K562 (cell line): ENCODE results near the gene DHRS13. TPM values are rescaled to one million over a fixed set of nuclear protein-coding genes. Genes with fewer than 3 reads are reported as not detected.

Experiments
- ARID3B ChIP-seq: fragments of 250-450 bp; sonication (Bioruptor Pico); IDR thresholded peaks from 2 replicates; pipeline ENCODE4 v1.4.0; 2020; ENCODE audit warnings: borderline replicate concordance
- BMI1 ChIP-seq: fragments of 150-350 bp; IDR thresholded peaks from 2 replicates; pipeline ENCODE4 v1.6.1; 2014; ENCODE audit warnings: low read length
- CEBPB ChIP-seq: fragments of 450-650 bp; IDR thresholded peaks from 2 replicates; pipeline ENCODE4 v1.6.1; 2016; ENCODE audit warnings: missing genetic modification characterization, missing compliant biosample characterization
- CHD2 ChIP-seq: IDR thresholded peaks from 2 replicates; pipeline ENCODE4 v1.6.1; 2011; ENCODE audit warnings: low read depth, low read length
- CREM ChIP-seq: IDR thresholded peaks from 2 replicates; pipeline ENCODE4 v1.6.1; 2014; ENCODE audit warnings: antibody characterized with exemption, low read depth
- DLX4 ChIP-seq: fragments of 250-450 bp; sonication (Bioruptor Pico); IDR thresholded peaks from 2 replicates; pipeline ENCODE4 v1.6.1; 2021; ENCODE audit warnings: mild to moderate bottlenecking
- ETV5 ChIP-seq: sonication (generic); formaldehyde crosslinking; IDR thresholded peaks from 2 replicates; pipeline ENCODE4 v1.4.0; 2020; ENCODE audit warnings: low read depth, mild to moderate bottlenecking, missing genetic modification reagents
- FOSL1 ChIP-seq: fragments of 200-800 bp; sonication (Bioruptor generic); conservative IDR thresholded peaks from 2 replicates; pipeline ENCODE4 v1.6.1; 2016; ENCODE audit warnings: missing genetic modification characterization, missing compliant biosample characterization
- GATAD2B ChIP-seq: fragments of 450-650 bp; IDR thresholded peaks from 2 replicates; pipeline ENCODE4 v1.6.1; 2017; ENCODE audit warnings: mild to moderate bottlenecking, borderline replicate concordance
- HLTF ChIP-seq: fragments of 450-650 bp; IDR thresholded peaks from 2 replicates; pipeline ENCODE4 v1.6.1; 2016
- HMG20B ChIP-seq: fragments of 250-450 bp; sonication (Bioruptor Pico); IDR thresholded peaks from 2 replicates; pipeline ENCODE4 v1.5.0; 2021; ENCODE audit warnings: mild to moderate bottlenecking
- HMGN3 ChIP-seq: IDR thresholded peaks from 2 replicates; pipeline ENCODE4 v1.6.1; 2011; ENCODE audit warnings: borderline replicate concordance, low read depth, mild to moderate bottlenecking, mixed read lengths, low read length; ENCODE audit not compliant: insufficient read length; ENCODE audit errors: extremely low read depth
- HSF4 ChIP-seq: fragments of 250-450 bp; sonication (Bioruptor Pico); IDR thresholded peaks from 2 replicates; pipeline ENCODE4 v2.1.2; 2022; ENCODE audit warnings: mild to moderate bottlenecking, moderate library complexity, borderline replicate concordance
- KDM5B ChIP-seq: fragments of 200-600 bp; sonication (generic); IDR thresholded peaks from 2 replicates; pipeline ENCODE4 v1.6.1; 2012; ENCODE audit warnings: low read depth, mild to moderate bottlenecking, moderate library complexity, low read length, control low read depth, inconsistent platforms; ENCODE audit not compliant: insufficient replicate concordance
- MAFK ChIP-seq: IDR thresholded peaks from 2 replicates; pipeline ENCODE4 v1.6.1; 2011; ENCODE audit warnings: low read length, improper control_type of control experiment
- NONO ChIP-seq, 2 experiments: fragments of 200-400 bp in 1 of 2; fragments of 450-650 bp in 1 of 2; formaldehyde crosslinking in 1 of 2; IDR thresholded peaks; 2 replicates each; pipeline ENCODE4 v1.6.1; 2017; ENCODE audit warnings: low read depth in 2 of 2, mild to moderate bottlenecking in 2 of 2, moderate library complexity in 2 of 2, low read length in 1 of 2
- POLR3A ChIP-seq: IDR thresholded peaks from 2 replicates; pipeline ENCODE4 v1.6.1; 2011; ENCODE audit warnings: borderline replicate concordance, mild to moderate bottlenecking, moderate library complexity; ENCODE audit not compliant: insufficient read length, insufficient read depth; ENCODE audit errors: extremely low read depth
- POLR3G ChIP-seq: IDR thresholded peaks from 2 replicates; pipeline ENCODE4 v1.6.1; 2011; ENCODE audit not compliant: insufficient read length, insufficient replicate concordance; ENCODE audit errors: extremely low read depth
- POU5F1 ChIP-seq: fragments of 150-350 bp; IDR thresholded peaks from 2 replicates; pipeline ENCODE4 v1.6.1; 2014; ENCODE audit warnings: borderline replicate concordance, low read length, low read depth, mild to moderate bottlenecking; ENCODE audit not compliant: partially characterized antibody
- RCOR1 ChIP-seq, 2 experiments: IDR thresholded peaks; 2 replicates each; pipeline ENCODE4 v1.6.1; 2012; ENCODE audit warnings: low read depth in 2 of 2, low read length in 2 of 2, borderline replicate concordance in 1 of 2, improper control_type of control experiment in 1 of 2
- SRSF3 ChIP-seq: fragments of 200-400 bp; formaldehyde crosslinking; IDR thresholded peaks from 2 replicates; pipeline ENCODE4 v1.6.1; 2016; ENCODE audit warnings: mild to moderate bottlenecking, low read length, moderate library complexity; ENCODE audit not compliant: insufficient read depth
- TARDBP ChIP-seq: fragments of 450-650 bp; IDR thresholded peaks from 2 replicates; pipeline ENCODE4 v1.6.1; 2016
- TEAD1 ChIP-seq, 2 experiments: fragments of 450-650 bp in 1 of 2; sonication (generic) in 1 of 2; formaldehyde crosslinking; IDR thresholded peaks; 2 replicates each; pipeline versions ENCODE4 v1.4.0 to v1.8.0; 2020 to 2022; ENCODE audit warnings: mild to moderate bottlenecking in 2 of 2, missing genetic modification reagents in 1 of 2
- TFAM ChIP-seq: fragments of 250-450 bp; sonication (Bioruptor Pico); conservative IDR thresholded peaks from 2 replicates; pipeline ENCODE4 v1.5.0; 2021; ENCODE audit warnings: mild to moderate bottlenecking, moderate library complexity
- THRB ChIP-seq: fragments of 450-650 bp; formaldehyde crosslinking; conservative IDR thresholded peaks from 2 replicates; pipeline ENCODE4 v1.4.0; 2022; ENCODE audit warnings: mild to moderate bottlenecking, missing genetic modification characterization
- U2AF2 ChIP-seq: fragments of 200-400 bp; formaldehyde crosslinking; optimal IDR thresholded peaks from 2 replicates; pipeline ENCODE3; 2017; ENCODE audit warnings: low read depth, mild to moderate bottlenecking, low read length
- ZNF133 ChIP-seq: fragments of 250-450 bp; sonication (Bioruptor Pico); IDR thresholded peaks from 2 replicates; pipeline ENCODE4 v1.4.0; 2020; ENCODE audit warnings: mild to moderate bottlenecking
- ZNF263 ChIP-seq: sonication (generic); formaldehyde crosslinking; IDR thresholded peaks from 2 replicates; pipeline ENCODE4 v1.8.0; 2022; ENCODE audit warnings: mild to moderate bottlenecking, missing genetic modification reagents, borderline replicate concordance
- polyA plus RNA-seq, 8 experiments: library from polyadenylated mRNA; depleted of rRNA in 4 of 8; stranded (reverse) in 5 of 8; unstranded in 3 of 8; fragments of >200 nt; fragmentation: Nextera tagmentation in 2 of 8; fragmentation: Illumina TruSeq in 1 of 8; extraction: Ambion mirVana in 2 of 8; extraction: Trizol in 1 of 8; gene quantifications; 2 replicates each; pipeline versions ENCODE4 v1.2.1 to v1.2.3, GENCODE V29; 2011 to 2014; ENCODE audit warnings: inconsistent platforms in 1 of 8, missing spikeins in 1 of 8
- total RNA-seq, 7 experiments: library from RNA; depleted of rRNA in 6 of 7; stranded (reverse); fragments of >200 nt in 6 of 7; fragmentation: Illumina TruSeq in 2 of 7; extraction: Trizol in 2 of 7; gene quantifications; 2 replicates each; pipeline versions ENCODE4 v1.2.1 to v1.2.3, GENCODE V29; 2011 to 2021; ENCODE audit warnings: low replicate concordance in 1 of 7

Gene DHRS13
- total and polyA plus RNA-seq, 9 of the 15 experiments (the other 6 are each of a cell fraction or from before 2014, with no cell fraction given), result 0.32 to 52.3 (median 34.3) TPM; not detected in 1

- TF ChIP-seq ARID3B (CRISPR knock-in tag), result no peak
- no peak for TF ChIP-seq HSF4 (CRISPR knock-in tag)
- TF ChIP-seq THRB (CRISPR knock-in tag), result no peak; the same call in 1 of the 2 replicates
- no peak for TF ChIP-seq HLTF
- no peak for TF ChIP-seq ZNF263 (CRISPR knock-in tag)
- TF ChIP-seq RCOR1 (IDR thresholded peaks at IDR 0.05; ENCODE audit: borderline replicate concordance in 1 of 2, low read depth in 2 of 2, low read length in 2 of 2), result no peak
- no peak for TF ChIP-seq BMI1
- TF ChIP-seq POLR3A, result no peak
- TF ChIP-seq TEAD1 (CRISPR knock-in tag; IDR thresholded peaks at IDR 0.05), result no peak
- TF ChIP-seq ZNF133 (CRISPR knock-in tag), result no peak
- no peak for TF ChIP-seq DLX4 (CRISPR knock-in tag)
- 0 out of 2 replicates have a peak, but pooled peaks have one; percentile 40 for TF ChIP-seq TARDBP
- no peak for TF ChIP-seq POLR3G
- TF ChIP-seq TFAM (CRISPR knock-in tag), result no peak
- TF ChIP-seq FOSL1 (tag), result peak; percentile 48; the same call in 1 of the 2 replicates
- TF ChIP-seq NONO (IDR thresholded peaks at IDR 0.05; ENCODE audit: low read depth in 2 of 2, low read length in 1 of 2), result no peak
- peak; percentile 95 for TF ChIP-seq CREM
- TF ChIP-seq CHD2, result no peak
- TF ChIP-seq GATAD2B, result no peak
- 0 out of 2 replicates have a peak, but pooled peaks have one; percentile 53 for TF ChIP-seq ETV5 (CRISPR knock-in tag)
- TF ChIP-seq HMG20B (CRISPR knock-in tag), result no peak
- TF ChIP-seq SRSF3, result no peak
- no peak for TF ChIP-seq POU5F1
- no peak for TF ChIP-seq MAFK
- TF ChIP-seq U2AF2, result no peak
- peak; percentile 83 for TF ChIP-seq CEBPB (tag)
- no peak for TF ChIP-seq KDM5B
- no peak for TF ChIP-seq HMGN3
Measured at GRCh38 chr17:28925912-28926365, 23.1 kb upstream of the DHRS13 start (continued).
